Measurements from ENCODE around the gene PDE5A. TPM values are rescaled to one million over a fixed set of nuclear protein-coding genes. Genes with fewer than 3 reads are reported as not detected.
"Not testable (repeated sequence)": the region's sequence is repeated elsewhere in the genome, so short reads cannot be mapped to it uniquely, and the experiment has no call there.

The PDE5A gene
- polyA plus RNA-seq, 1 donor from 2014 or later, result 12.9 TPM

- Histone ChIP-seq H3K36me3 (ENCODE audit: insufficient read depth, low read length) (no peaks in the 10 kb centered on the region), H3K9me3 (ENCODE audit: low read length) (no peaks in the 10 kb centered on the region), H2AFZ (ENCODE audit: low read depth, low read length) (no peak overlapping the region), H3K9me2 (ENCODE audit: insufficient read depth, low read length) (no peaks in the 10 kb centered on the region), H4K20me1 (ENCODE audit: insufficient read depth) (no peaks in the 10 kb centered on the region), H3K4me3 (ENCODE audit: low read length) (no peak overlapping the region), H3K79me2 (replicated peaks; ENCODE audit: insufficient read depth, low read length) (no peaks in the 10 kb centered on the region), H3K4me2 (ENCODE audit: low read length) (no peak overlapping the region), H3K27ac (ENCODE audit: low read length) (no peak overlapping the region), H3K9ac (ENCODE audit: low read length) (no peak overlapping the region), H3K27me3 (ENCODE audit: insufficient read depth, low read depth, low read length) (no peaks in the 10 kb centered on the region), H3F3A (ENCODE audit: insufficient read depth, low read length, poor library complexity, severe bottlenecking) (no peaks in the 10 kb centered on the region)
- TF ChIP-seq EZH2 (IDR thresholded peaks at IDR 0.05; ENCODE audit: borderline replicate concordance, insufficient read depth, low read length, poor library complexity, severe bottlenecking) (no peak), MXI1 (conservative IDR thresholded peaks at IDR 0.05; ENCODE audit: poor library complexity, severe bottlenecking) (no peak), EP300 (conservative IDR thresholded peaks at IDR 0.05; ENCODE audit: poor library complexity, severe bottlenecking) (no peak), POLR2AphosphoS5 (IDR thresholded peaks at IDR 0.05) (no peak)
These were observed 9.8 kb upstream of the PDE5A start for GRCh38 chr4:119638359-119638758.

GRCh38 chr4:119636851-119637250 lies 8.2 kb upstream of the PDE5A start:
- H4K20me1 ChIP-seq (ENCODE audit: insufficient read depth); H3K27me3 ChIP-seq (ENCODE audit: insufficient read depth, low read depth, low read length); H3K4me2 ChIP-seq (ENCODE audit: low read length); H3F3A ChIP-seq (ENCODE audit: insufficient read depth, low read length, poor library complexity, severe bottlenecking); H3K4me3 ChIP-seq (ENCODE audit: low read length); H3K27ac ChIP-seq (ENCODE audit: low read length); H3K9me2 ChIP-seq (ENCODE audit: insufficient read depth, low read length); H3K9ac ChIP-seq (ENCODE audit: low read length); H3K79me2 ChIP-seq (replicated peaks; ENCODE audit: insufficient read depth, low read length); H2AFZ ChIP-seq (ENCODE audit: low read depth, low read length); H3K9me3 ChIP-seq (ENCODE audit: low read length); H3K36me3 ChIP-seq (ENCODE audit: insufficient read depth, low read length): not testable (repeated sequence)

- Histone ChIP-seq H3K9ac (ENCODE audit: low read length) (no peak overlapping the region), H3K4me2 (ENCODE audit: low read length) (no peak overlapping the region)
- TF ChIP-seq SMC3 (conservative IDR thresholded peaks at IDR 0.05; ENCODE audit: poor library complexity), result no peak
- no peak for TF ChIP-seq RAD21 (conservative IDR thresholded peaks at IDR 0.05)
- no peak for TF ChIP-seq POLR2AphosphoS5 (IDR thresholded peaks at IDR 0.05)
- TF ChIP-seq CTCF (IDR thresholded peaks at IDR 0.05; ENCODE audit: poor library complexity, severe bottlenecking), result no peak
- TF ChIP-seq REST (IDR thresholded peaks at IDR 0.05; ENCODE audit: borderline replicate concordance), result no peak
- TF ChIP-seq EP300 (conservative IDR thresholded peaks at IDR 0.05; ENCODE audit: poor library complexity, severe bottlenecking), result no peak
- TF ChIP-seq EZH2 (IDR thresholded peaks at IDR 0.05; ENCODE audit: borderline replicate concordance, insufficient read depth, low read length, poor library complexity, severe bottlenecking), result no peak
- no peak for TF ChIP-seq MXI1 (conservative IDR thresholded peaks at IDR 0.05; ENCODE audit: poor library complexity, severe bottlenecking)
- no peak for TF ChIP-seq TAF1 (IDR thresholded peaks at IDR 0.05; ENCODE audit: low read depth)
These were observed 3.6 kb upstream of the PDE5A start for GRCh38 chr4:119632216-119632615.

More at GRCh38 chr4:119632216-119632615, 3.6 kb upstream of the PDE5A start:
- Histone ChIP-seq H3K9me3 (ENCODE audit: low read length) (no peaks in the 10 kb centered on the region), H4K20me1 (ENCODE audit: insufficient read depth) (no peaks in the 10 kb centered on the region), H3K27me3 (ENCODE audit: insufficient read depth, low read depth, low read length) (peaks cover 13% of the 10 kb centered on the region), H3K36me3 (ENCODE audit: insufficient read depth, low read length) (no peaks in the 10 kb centered on the region), H3K4me3 (ENCODE audit: low read length) (no peak overlapping the region), H3K9me2 (ENCODE audit: insufficient read depth, low read length) (no peaks in the 10 kb centered on the region), H2AFZ (ENCODE audit: low read depth, low read length) (no peak overlapping the region), H3K79me2 (replicated peaks; ENCODE audit: insufficient read depth, low read length) (no peaks in the 10 kb centered on the region), H3F3A (ENCODE audit: insufficient read depth, low read length, poor library complexity, severe bottlenecking) (no peaks in the 10 kb centered on the region), H3K27ac (ENCODE audit: low read length) (no peak overlapping the region)
